WTC11 (cell line): ENCODE data around the gene KAT7. TPM values are rescaled to one million over a fixed set of nuclear protein-coding genes. Genes with fewer than 3 reads are reported as not detected.

Source experiments
- ATAC-seq: fragments of 200-7000 bp; cut with Tn5 transposase; 2 replicates; pipeline ENCODE4 v1.10.0; 2021; ENCODE audit warnings: mild to moderate bottlenecking, moderate library complexity
- Bru-seq: library from RNA; stranded (reverse); fragments of 400-500 nt; gene quantifications from one replicate; lab custom pipeline; 2021; lab: Mats Ljungman, UMichigan
- CTCF ChIA-PET: fragments of 300-600 bp; sonication (Branson Sonifier 250); formaldehyde crosslinking; loops from one replicate; lab custom pipeline; 2021; ENCODE audit warnings: antibody characterized with exemption; lab: Charles Lee
- POLR2A ChIA-PET: fragments of 350-600 bp; sonication (Branson Sonifier 250); formaldehyde crosslinking; loops from one replicate; lab custom pipeline; 2021; ENCODE audit warnings: antibody characterized with exemption; lab: Charles Lee
- DNase-seq: peaks from one replicate; pipeline ENCODE4 v3.0.0; 2021; ENCODE audit warnings: low spot score
- H3K27ac Mint-ChIP-seq: 2 replicates; pipeline ENCODE4 v1.8.0; 2021; ENCODE audit warnings: mixed read lengths
- H3K27me3 Mint-ChIP-seq: 2 replicates; pipeline ENCODE4 v1.8.0; 2021; ENCODE audit warnings: low read depth, mild to moderate bottlenecking, moderate library complexity, mixed read lengths
- H3K36me3 Mint-ChIP-seq: 2 replicates; pipeline ENCODE4 v1.8.0; 2021; ENCODE audit warnings: mixed read lengths
- H3K4me1 Mint-ChIP-seq: 2 replicates; pipeline ENCODE4 v1.8.0; 2022; ENCODE audit warnings: mixed read lengths
- H3K4me3 Mint-ChIP-seq: 2 replicates; pipeline ENCODE4 v1.8.0; 2021; ENCODE audit warnings: mild to moderate bottlenecking, moderate library complexity, mixed read lengths
- H3K9me3 Mint-ChIP-seq: 2 replicates; pipeline ENCODE4 v1.8.0; 2021; ENCODE audit warnings: mixed read lengths
- AFF4 ChIP-seq: sonication (generic); formaldehyde crosslinking; IDR thresholded peaks from 2 replicates; pipeline ENCODE4 v1.8.1; 2023; ENCODE audit warnings: mild to moderate bottlenecking, missing genetic modification reagents, borderline replicate concordance
- CTCF ChIP-seq: fragments of 200-600 bp; IDR thresholded peaks from 2 replicates; pipeline ENCODE4 v1.8.0; 2022; ENCODE audit warnings: antibody characterized with exemption
- E2F5 ChIP-seq: sonication (generic); formaldehyde crosslinking; IDR thresholded peaks from 2 replicates; pipeline ENCODE4 v1.8.1; 2022; ENCODE audit warnings: mild to moderate bottlenecking, moderate library complexity, missing genetic modification reagents
- FOXP1 ChIP-seq: sonication (generic); formaldehyde crosslinking; IDR thresholded peaks from 2 replicates; pipeline ENCODE4 v1.8.0; 2022; ENCODE audit warnings: missing genetic modification reagents, mild to moderate bottlenecking, moderate library complexity, borderline replicate concordance
- GABPB1 ChIP-seq: sonication (generic); formaldehyde crosslinking; IDR thresholded peaks from 2 replicates; pipeline ENCODE4 v1.8.1; 2023; ENCODE audit warnings: mild to moderate bottlenecking, missing genetic modification reagents
- KAT7 ChIP-seq: sonication (generic); formaldehyde crosslinking; IDR thresholded peaks from 2 replicates; pipeline ENCODE4 v1.8.1; 2023; ENCODE audit warnings: missing genetic modification reagents, mild to moderate bottlenecking, borderline replicate concordance
- MLX ChIP-seq: sonication (generic); formaldehyde crosslinking; IDR thresholded peaks from 2 replicates; pipeline ENCODE4 v1.8.1; 2023; ENCODE audit warnings: mild to moderate bottlenecking, missing genetic modification reagents, moderate library complexity
- NR1H2 ChIP-seq: sonication (generic); formaldehyde crosslinking; IDR thresholded peaks from 2 replicates; pipeline ENCODE4 v1.9.0; 2021; ENCODE audit warnings: mild to moderate bottlenecking, moderate library complexity, missing genetic modification reagents
- NR2C2 ChIP-seq: sonication (generic); formaldehyde crosslinking; IDR thresholded peaks from 2 replicates; pipeline ENCODE4 v1.8.0; 2022; ENCODE audit warnings: mild to moderate bottlenecking, missing genetic modification reagents
- PREB ChIP-seq: sonication (generic); formaldehyde crosslinking; IDR thresholded peaks from 2 replicates; pipeline ENCODE4 v1.8.1; 2022; ENCODE audit warnings: mild to moderate bottlenecking, missing genetic modification reagents, moderate library complexity, borderline replicate concordance
- PRRX2 ChIP-seq: fragments of 250-450 bp; sonication (Bioruptor Pico); IDR thresholded peaks from 2 replicates; pipeline ENCODE4 v1.8.0; 2021; ENCODE audit warnings: mild to moderate bottlenecking
- RELA ChIP-seq: sonication (generic); formaldehyde crosslinking; IDR thresholded peaks from 2 replicates; pipeline ENCODE4 v1.8.1; 2022; ENCODE audit warnings: missing genetic modification reagents, mild to moderate bottlenecking, borderline replicate concordance
- SMAD3 ChIP-seq: sonication (generic); formaldehyde crosslinking; IDR thresholded peaks from 2 replicates; pipeline ENCODE4 v1.8.0; 2022; ENCODE audit warnings: missing genetic modification reagents, mild to moderate bottlenecking, borderline replicate concordance
- SMAD4 ChIP-seq: sonication (generic); formaldehyde crosslinking; IDR thresholded peaks from 2 replicates; pipeline ENCODE4 v1.8.0; 2022; ENCODE audit warnings: mild to moderate bottlenecking, missing genetic modification reagents
- STAT6 ChIP-seq: sonication (generic); formaldehyde crosslinking; conservative IDR thresholded peaks from 2 replicates; pipeline ENCODE4 v1.8.1; 2023; ENCODE audit warnings: mild to moderate bottlenecking, low read depth, missing genetic modification reagents, moderate library complexity
- USF2 ChIP-seq: sonication (generic); formaldehyde crosslinking; IDR thresholded peaks from 2 replicates; pipeline ENCODE4 v1.8.1; 2023; ENCODE audit warnings: mild to moderate bottlenecking, missing genetic modification reagents, moderate library complexity
- ZNF121 ChIP-seq: sonication (generic); formaldehyde crosslinking; IDR thresholded peaks from 2 replicates; pipeline ENCODE4 v1.8.0; 2023; ENCODE audit warnings: missing genetic modification reagents
- ZNF219 ChIP-seq: sonication (generic); formaldehyde crosslinking; IDR thresholded peaks from 2 replicates; pipeline ENCODE4 v1.8.0; 2023; ENCODE audit warnings: missing genetic modification reagents, mild to moderate bottlenecking, borderline replicate concordance
- ZNF396 ChIP-seq: fragments of 250-450 bp; sonication (Bioruptor Pico); IDR thresholded peaks from 2 replicates; pipeline ENCODE4 v1.8.0; 2021; ENCODE audit warnings: mild to moderate bottlenecking, moderate library complexity, borderline replicate concordance
- ZNF416 ChIP-seq: fragments of 250-450 bp; sonication (Bioruptor Pico); IDR thresholded peaks from 2 replicates; pipeline ENCODE4 v1.9.0; 2021; ENCODE audit warnings: mild to moderate bottlenecking, inconsistent platforms
- long read RNA-seq, 3 experiments: library from RNA in 1 of 3; library from capped mRNA in 1 of 3; library from polyadenylated mRNA in 1 of 3; unstranded in 2 of 3; stranded (forward) in 1 of 3; transcript quantifications; one replicate each; pipeline ENCODE4 v2.0.0, GENCODE V29; 2021
- total RNA-seq: library from RNA; stranded (reverse); gene quantifications from 3 replicates; pipeline ENCODE4 v1.2.3, GENCODE V29; 2021

KAT7 gene
- 165 to 199 TPM (median 171 TPM) in 3 replicates for total RNA-seq
- percentile 93 among the genes with signal in this experiment for Bru-seq, nascent RNA
- long read RNA-seq, experiment 1, full-length matches to known transcripts: 144 of 503 reads
- long read RNA-seq, experiment 1, partial matches to known transcripts: 76 of 503 reads
- long read RNA-seq, experiment 1, other reads (novel, unspliced or antisense): 283 of 503 reads
- long read RNA-seq, experiment 2, full-length matches to known transcripts: 7 of 282 reads
- long read RNA-seq, experiment 2, partial matches to known transcripts: 143 of 282 reads
- long read RNA-seq, experiment 2, other reads (novel, unspliced or antisense): 132 of 282 reads
- long read RNA-seq, experiment 3, full-length matches to known transcripts: 8 of 304 reads
- long read RNA-seq, experiment 3, partial matches to known transcripts: 24 of 304 reads
- long read RNA-seq, experiment 3, other reads (novel, unspliced or antisense): 272 of 304 reads

- no peaks in the 10 kb centered on the region for H3K9me3 Mint-ChIP-seq
- peaks cover 25% of the 10 kb centered on the region for H3K4me1 Mint-ChIP-seq
- peaks cover 31% of the 10 kb centered on the region for H3K36me3 Mint-ChIP-seq
- H3K27ac Mint-ChIP-seq: peak within 1 kb of the TSS; percentile 90
- peak; percentile 99 for DNase-seq
- ChIA-PET POLR2A (interaction anchor here (0.6 to 2.6 kb wide), 6 partner anchors 14 to 276 kb away, joined by 3 to 12 read pairs (median 4); partner anchors contain the start of genes FAM117A and SPOP), CTCF (interaction anchor here (1.0 to 2.7 kb wide), 5 partner anchors 25 to 380 kb away, joined by 3 to 13 read pairs (median 3); partner anchors contain the start of gene FAM117A)
- ATAC-seq: peak; percentile 96
- H3K27me3 Mint-ChIP-seq: peaks cover 15% of the 10 kb centered on the region
- peak within 1 kb of the TSS; percentile 80 for H3K4me3 Mint-ChIP-seq
- TF ChIP-seq USF2 (CRISPR knock-in tag): peak; percentile 95
- no peak for TF ChIP-seq NR2C2 (CRISPR knock-in tag)
- TF ChIP-seq STAT6 (CRISPR knock-in tag): no peak
- no peak for TF ChIP-seq ZNF396 (CRISPR knock-in tag)
- no peak for TF ChIP-seq CTCF
- no peak for TF ChIP-seq MLX
- peak; percentile 82; the same call in 1 of the 2 replicates for TF ChIP-seq KAT7 (CRISPR knock-in tag)
- no peak for TF ChIP-seq SMAD4 (CRISPR knock-in tag)
- no peak for TF ChIP-seq NR1H2 (CRISPR knock-in tag)
- 0 out of 2 replicates have a peak, but pooled peaks have one; percentile 47 for TF ChIP-seq AFF4
- peak; percentile 69; the same call in 1 of the 2 replicates for TF ChIP-seq FOXP1
- 0 out of 2 replicates have a peak, but pooled peaks have one; percentile 51 for TF ChIP-seq RELA (CRISPR knock-in tag)
- 0 out of 2 replicates have a peak, but pooled peaks have one; percentile 1 for TF ChIP-seq ZNF121 (CRISPR knock-in tag)
- peak; percentile 81 for TF ChIP-seq E2F5
- TF ChIP-seq GABPB1 (CRISPR knock-in tag): peak; percentile 81
- peak; percentile 90; the same call in 1 of the 2 replicates for TF ChIP-seq PREB (CRISPR knock-in tag)
- no peak for TF ChIP-seq PRRX2
- TF ChIP-seq SMAD3 (CRISPR knock-in tag): no peak; the same call in 1 of the 2 replicates
- TF ChIP-seq ZNF219 (CRISPR knock-in tag): no peak
- TF ChIP-seq ZNF416 (CRISPR knock-in tag): peak; percentile 69; the same call in 1 of the 2 replicates
These were observed at the start of gene KAT7 for GRCh38 chr17:49788478-49789242. TSS of gene KAT7 (plus strand) at chr17:49788681. CDS start at chr17:49788835, 154 bp downstream.
